GM19238 (cell line): ENCODE data around the gene DCX.
"Not testable (repeated sequence)": the region's sequence is repeated elsewhere in the genome, so short reads cannot be mapped to it uniquely, and the experiment has no call there.

Experiments
- DNase-seq: peaks from one replicate; pipeline ENCODE4 v3.0.0; 2011; ENCODE audit warnings: low spot score; ENCODE audit not compliant: insufficient read length

Gene DCX

GRCh38 chrX:111372086-111372485 is 39.9 kb downstream of the DCX start:
- no peak for DNase-seq

- DNase-seq = no peak
These were observed 46.1 kb downstream of the DCX start for GRCh38 chrX:111365770-111366325.

GRCh38 chrX:111363741-111364140 is 48.3 kb downstream of the DCX start:
- DNase-seq = no peak

- no peak for DNase-seq
These were observed 50.2 kb downstream of the DCX start for GRCh38 chrX:111361751-111362150.

- no peak for DNase-seq
These were observed 51.2 kb downstream of the DCX start for GRCh38 chrX:111360839-111361238.

DNA sequence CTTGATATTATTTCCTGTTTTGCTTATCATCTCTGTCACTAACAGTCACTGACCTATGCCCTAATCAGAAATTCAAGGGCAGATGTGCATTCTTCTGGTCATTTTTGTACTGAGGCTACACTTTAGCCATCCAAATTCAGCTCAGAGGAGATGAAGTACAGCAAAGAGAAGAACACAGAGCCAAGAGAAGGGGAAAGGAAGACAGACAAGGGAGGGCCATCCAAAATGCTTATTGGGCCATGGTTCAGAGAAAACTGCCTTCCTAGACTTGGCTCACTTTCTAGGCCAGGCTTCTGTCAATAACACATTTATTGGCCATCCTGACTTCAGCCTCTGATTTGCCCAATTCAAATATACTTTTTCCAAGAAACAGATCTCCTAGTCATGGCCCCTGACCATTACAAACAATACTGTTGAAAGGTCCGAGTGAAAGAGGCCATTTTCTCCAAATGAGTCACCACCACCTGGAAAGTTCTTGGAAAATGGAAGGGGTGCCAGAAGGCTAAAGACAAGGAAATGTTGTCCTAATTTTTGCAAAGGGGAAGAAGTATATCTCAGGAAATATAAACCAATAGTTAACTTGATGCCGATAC is 56.4 kb downstream of the DCX start:
- no peak for DNase-seq

GRCh38 chrX:111354496-111354895 is 57.5 kb downstream of the DCX start:
- DNase-seq = no peak

DNA sequence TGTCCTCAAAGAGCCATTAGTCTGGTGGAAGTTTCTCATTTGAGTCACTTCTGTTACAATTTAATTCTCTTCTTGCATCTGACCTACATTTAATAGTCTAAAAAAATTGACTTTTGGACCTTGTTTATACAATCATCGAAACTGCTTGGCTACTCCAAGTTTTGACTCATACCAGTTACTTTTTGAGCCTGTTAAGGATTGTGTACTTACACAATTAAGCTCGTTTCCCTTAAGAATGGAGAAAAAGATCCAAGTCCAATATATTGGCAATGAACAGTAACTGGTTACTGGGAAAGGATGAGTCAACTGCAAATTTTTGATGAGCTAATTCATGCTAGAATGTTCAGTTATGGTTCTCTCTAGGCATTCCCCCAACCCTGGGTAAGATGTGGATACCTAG is 58.2 kb downstream of the DCX start:
- no peak for DNase-seq

GRCh38 chrX:111352424-111352823 is 59.6 kb downstream of the DCX start:
- DNase-seq = no peak

DNA sequence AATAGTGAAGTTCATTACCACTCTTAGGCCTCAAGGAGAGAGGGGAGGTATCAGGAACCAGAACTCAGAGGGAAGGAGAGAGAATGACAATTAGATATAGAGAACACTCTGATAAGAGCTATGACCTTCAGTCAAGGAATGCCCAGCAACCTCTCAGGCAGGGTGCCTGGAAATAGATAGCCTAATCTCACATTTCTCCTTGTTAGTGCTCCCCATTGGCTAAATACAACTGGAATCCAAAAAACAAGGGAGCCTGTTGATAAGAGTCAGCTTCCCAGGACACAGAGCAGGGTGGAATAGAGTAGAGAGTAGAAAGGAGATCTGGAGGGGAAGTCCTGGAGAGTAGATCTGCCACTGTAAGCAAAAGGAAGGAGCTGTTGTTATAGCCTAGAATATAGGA is 62.1 kb downstream of the DCX start:
- DNase-seq = no peak

DNA sequence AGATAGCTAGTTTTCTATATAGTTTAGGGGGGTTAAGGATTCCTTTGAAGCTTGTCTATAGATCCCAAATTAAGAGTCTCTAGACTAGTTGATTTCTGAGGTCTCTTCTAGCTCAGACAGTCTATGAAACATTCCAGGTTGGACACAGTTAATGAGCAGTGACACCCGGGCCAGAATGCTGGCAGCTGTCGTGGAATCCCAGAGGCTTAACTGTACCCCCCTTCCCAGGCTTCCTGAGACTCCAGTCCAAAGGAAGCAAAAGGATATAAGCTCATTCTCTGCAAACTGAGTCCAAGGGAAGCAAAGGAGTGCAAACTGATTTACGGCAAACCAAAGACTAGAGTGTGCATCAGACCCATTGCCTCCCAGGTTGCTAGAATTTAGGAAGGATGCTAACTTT is 62.9 kb downstream of the DCX start:
- DNase-seq = no peak

DNA sequence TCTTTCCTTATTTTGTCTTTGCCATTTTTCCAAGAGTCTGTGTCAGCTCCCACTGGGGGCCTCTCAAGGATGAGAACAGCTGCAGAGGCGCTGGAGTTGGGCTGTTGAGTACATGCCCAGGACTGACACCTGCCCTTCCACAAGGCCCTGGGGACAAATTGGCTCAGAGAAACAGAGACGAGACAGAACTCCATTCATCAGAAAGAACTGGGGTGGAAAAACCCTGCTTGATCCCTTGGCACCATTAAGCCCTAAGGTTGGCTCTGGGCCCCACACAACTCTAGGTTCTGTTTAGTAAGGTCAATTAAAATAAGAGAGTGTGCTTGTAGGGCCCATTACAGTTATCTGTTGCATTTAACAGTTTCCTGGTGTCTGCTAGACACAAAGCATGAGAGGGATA is 63.6 kb downstream of the DCX start:
- no peak for DNase-seq

GRCh38 chrX:111346150-111346549 is 65.8 kb downstream of the DCX start:
- not testable (repeated sequence) for DNase-seq

DNA sequence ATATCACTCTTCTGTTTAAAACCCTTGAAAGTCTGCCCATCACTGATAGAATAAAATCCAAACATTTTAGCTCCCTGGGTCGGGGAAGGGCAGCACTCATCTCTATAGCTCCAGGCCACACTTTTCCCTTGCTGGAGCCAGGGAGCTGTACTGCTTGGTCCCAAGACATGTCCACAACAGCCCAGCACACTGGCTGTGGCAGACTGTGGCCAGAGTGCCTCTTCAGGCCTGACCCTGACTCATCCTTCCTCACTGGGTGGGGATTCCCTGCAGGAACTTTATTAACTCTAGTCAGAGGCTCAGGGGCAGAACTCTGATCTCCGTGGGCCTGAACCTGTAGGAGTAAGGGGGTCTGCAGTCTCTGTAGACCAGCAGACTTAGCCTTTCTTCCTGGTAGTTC is 71.9 kb downstream of the DCX start:
- DNase-seq = no peak

DNA sequence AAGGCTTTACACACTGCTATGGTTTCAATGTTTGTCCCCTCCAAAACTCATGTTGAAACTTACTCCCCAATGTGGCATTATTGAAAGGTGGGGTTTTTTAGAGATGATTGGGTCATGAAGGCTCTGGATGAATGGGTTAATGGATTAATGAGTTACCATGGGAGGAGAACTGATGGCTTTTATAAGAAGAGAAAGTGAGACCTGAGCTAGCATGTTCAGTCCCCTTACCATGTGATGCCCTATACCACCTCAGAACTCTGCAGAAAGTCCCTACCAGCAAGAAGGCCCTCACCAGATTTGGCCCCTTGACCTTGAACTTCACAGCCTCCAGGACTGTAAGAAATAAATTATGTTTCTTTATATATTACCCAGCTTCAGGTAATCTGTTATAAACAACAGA is 72.8 kb downstream of the DCX start:
- no peak for DNase-seq

DNA sequence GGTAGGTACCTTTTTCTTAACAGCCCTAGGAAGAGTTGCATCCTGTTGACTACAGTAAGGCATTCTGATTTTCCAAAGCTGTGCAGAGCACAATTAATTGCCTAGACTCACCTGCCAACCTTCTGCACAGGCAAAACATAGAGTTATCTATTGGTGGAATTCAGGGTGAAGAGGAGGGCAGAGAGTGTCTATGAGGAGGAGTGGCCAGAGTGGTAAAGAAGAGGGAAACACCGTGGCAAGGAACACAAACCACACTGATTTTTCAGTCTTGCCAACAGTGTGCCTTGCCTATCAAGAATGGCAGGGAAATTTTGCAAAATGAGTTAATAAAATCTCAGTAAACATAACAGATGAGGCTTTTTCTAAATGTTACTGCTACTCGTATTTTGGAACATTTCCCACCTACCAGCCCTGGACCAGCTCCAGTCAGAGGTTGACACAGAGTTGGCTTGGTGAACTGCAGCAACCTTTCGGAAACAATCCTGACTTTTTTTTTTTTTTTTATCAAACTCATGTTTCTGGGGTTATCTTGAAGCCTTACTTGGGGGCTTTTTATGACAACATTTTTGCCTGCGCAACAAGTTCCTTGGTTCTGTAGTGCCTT is 73.8 kb downstream of the DCX start:
- DNase-seq = no peak

GRCh38 chrX:111337067-111337637 is 74.8 kb downstream of the DCX start:
- DNase-seq = no peak

DNA sequence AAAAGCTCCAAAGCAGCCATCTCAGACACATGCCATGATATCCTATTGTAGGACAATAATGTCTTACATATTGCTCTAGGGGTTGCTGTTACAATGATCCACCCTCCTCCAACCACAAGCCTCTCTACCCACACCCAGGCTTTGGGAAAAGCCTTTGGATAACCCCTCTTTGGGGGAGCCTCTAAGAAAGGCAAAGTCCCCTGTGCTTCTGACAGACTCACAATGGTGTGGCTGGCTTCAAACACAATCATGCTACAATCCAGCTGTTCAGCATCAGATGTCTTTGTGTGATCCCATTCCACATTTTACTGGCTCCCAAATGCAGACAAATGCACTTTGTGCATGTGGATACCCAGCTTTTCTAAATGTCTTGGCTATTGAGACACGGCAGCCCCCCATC is 75.9 kb downstream of the DCX start:
- no peak for DNase-seq

DNA sequence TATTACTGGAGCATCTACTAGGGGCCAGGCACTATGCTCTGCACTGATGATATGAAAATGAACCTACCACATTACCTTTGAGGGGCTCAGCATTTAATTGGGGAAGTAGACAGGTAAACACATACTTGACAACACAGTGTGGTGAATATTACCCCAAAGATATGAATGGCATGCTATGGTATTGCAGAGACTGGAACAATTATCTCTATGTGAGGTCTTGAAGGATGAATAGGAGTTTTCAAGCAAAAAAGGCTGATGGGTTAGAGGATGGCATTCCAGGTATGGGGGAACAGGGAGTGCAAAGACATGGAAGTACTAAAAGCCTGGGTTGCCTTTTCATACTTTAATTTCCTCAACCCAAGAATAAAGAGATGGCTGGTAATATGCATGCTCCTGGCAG is 82.6 kb downstream of the DCX start:
- DNase-seq = no peak

DNA sequence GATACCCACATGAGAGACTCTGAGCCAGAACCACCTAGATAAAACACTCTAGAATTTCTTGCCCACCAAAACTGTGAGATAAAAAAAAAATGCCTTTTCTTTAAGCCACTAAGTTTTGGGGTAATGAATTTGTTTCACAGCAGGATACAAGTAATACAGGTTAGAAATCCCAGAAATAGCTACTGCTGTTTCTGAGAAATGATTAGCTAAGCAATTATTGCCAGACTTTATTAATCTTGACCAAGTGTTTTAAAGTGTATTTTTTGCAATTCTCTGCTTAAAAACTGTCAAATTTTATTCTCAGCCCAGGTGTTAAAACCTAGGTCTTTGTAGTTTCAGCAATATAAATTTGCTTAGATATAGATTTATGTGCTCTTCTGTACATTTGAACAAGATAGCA is 83.1 kb downstream of the DCX start:
- DNase-seq = no peak

GRCh38 chrX:111322231-111322855 is 89.6 kb downstream of the DCX start:
- DNase-seq = no peak

GRCh38 chrX:111319451-111319850 is 92.5 kb downstream of the DCX start:
- DNase-seq = no peak

DNA sequence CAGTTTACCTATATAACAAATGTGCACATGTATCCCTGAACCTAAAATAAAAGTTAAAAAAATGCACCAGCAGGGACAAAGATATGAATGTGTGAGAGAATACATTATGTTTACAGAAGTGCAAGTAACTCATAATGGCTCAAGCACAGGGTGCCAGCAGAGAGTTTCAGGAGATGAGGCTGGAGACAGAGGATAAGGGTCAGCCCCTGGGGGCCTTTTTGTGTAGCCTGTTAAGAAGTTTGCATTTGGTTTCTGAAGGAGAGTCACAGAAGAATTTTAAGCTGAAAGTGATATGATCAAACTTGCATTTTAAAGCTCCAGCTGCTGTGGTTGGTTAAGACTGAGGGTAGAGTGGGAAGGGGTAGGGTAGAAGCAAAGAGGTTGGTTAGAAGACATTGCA is 93.1 kb downstream of the DCX start:
- DNase-seq = no peak
